ENCODE data around the gene GPT2. TPM values are rescaled to one million over a fixed set of nuclear protein-coding genes. Genes with fewer than 3 reads are reported as not detected.
A peak's percentile ranks its signal among the peaks of the same experiment; 100 is the strongest.

GPT2 gene
- total and polyA plus RNA-seq, 8 donors, result 9.1 to 44.9 (median 37.5) TPM

- ATAC-seq, result peak; percentile 60
- peak; percentile 18 to 22 for TF ChIP-seq CTCF (IDR thresholded peaks at IDR 0.05)
- intact Hi-C loops (cut with DNase I), result no loop called here
- Histone ChIP-seq H3K27ac (no peak overlapping the region), H3K9me3 (no peaks in the 10 kb centered on the region), H3K36me3 (no peaks in the 10 kb centered on the region), H3K4me3 (no peak overlapping the region), H3K4me1 (no peaks in the 10 kb centered on the region), H3K27me3 (no peaks in the 10 kb centered on the region)
- peak in 1 of 4 donors; percentile 37 for DNase-seq
Observed at GRCh38 chr16:46947900-46948547, 63.9 kb downstream of the GPT2 start.

- H3K27ac ChIP-seq, result no peak overlapping the region
- DNase-seq (no peak), ATAC-seq (no peak)
- no peak for TF ChIP-seq CTCF (IDR thresholded peaks at IDR 0.05)
- H3K27me3 ChIP-seq, result no peaks in the 10 kb centered on the region
- H3K4me3 ChIP-seq, result no peak overlapping the region
- intact Hi-C loops (cut with DNase I), result no loop called here
- H3K9me3 ChIP-seq, result no peaks in the 10 kb centered on the region
- H3K36me3 ChIP-seq, result no peaks in the 10 kb centered on the region
- H3K4me1 ChIP-seq, result no peaks in the 10 kb centered on the region
Observed at GRCh38 chr16:46948548-46949166, 64.5 kb downstream of the GPT2 start.

GRCh38 chr16:46949241-46949892 lies 65.2 kb downstream of the GPT2 start:
- Histone ChIP-seq H3K27ac (no peak overlapping the region), H3K4me1 (no peaks in the 10 kb centered on the region), H3K27me3 (no peaks in the 10 kb centered on the region), H3K36me3 (peaks cover 0 to 4% of the 10 kb centered on the region in 2 donors), H3K9me3 (no peaks in the 10 kb centered on the region), H3K4me3 (no peak overlapping the region)
- intact Hi-C loops (cut with DNase I), result no loop called here
- DNase-seq, result no peak
- no peak for ATAC-seq
- TF ChIP-seq CTCF (IDR thresholded peaks at IDR 0.05), result no peak

- DNase-seq, result no peak
- Histone ChIP-seq H3K9me3 (no peaks in the 10 kb centered on the region), H3K4me3 (no peak overlapping the region), H3K27ac (no peak overlapping the region), H3K27me3 (no peaks in the 10 kb centered on the region), H3K4me1 (no peaks in the 10 kb centered on the region), H3K36me3 (peaks cover 0 to 11% of the 10 kb centered on the region in 2 donors)
- TF ChIP-seq CTCF (IDR thresholded peaks at IDR 0.05), result no peak
- intact Hi-C loops (cut with DNase I), result no loop called here
- no peak for ATAC-seq
Observed at GRCh38 chr16:46950009-46950408, 65.8 kb downstream of the GPT2 start.

GRCh38 chr16:46954562-46954961 lies 70.4 kb downstream of the GPT2 start:
- no peak for ATAC-seq
- no peaks in the 10 kb centered on the region for H3K9me3 ChIP-seq
- H3K27me3 ChIP-seq, result no peaks in the 10 kb centered on the region
- no peak for TF ChIP-seq CTCF (IDR thresholded peaks at IDR 0.05)
- no peak overlapping the region for H3K4me3 ChIP-seq
- H3K27ac ChIP-seq, result no peak overlapping the region
- peaks cover 0 to 56% of the 10 kb centered on the region in 2 donors for H3K36me3 ChIP-seq
- DNase-seq, result no peak
- intact Hi-C loops (cut with DNase I), result no loop called here
- no peaks in the 10 kb centered on the region for H3K4me1 ChIP-seq

Measured in left lung (tissue), 10 donors.